DMS79 treated with DMSO at 0.1 percent for 48 hours (cell line): Measurements from ENCODE around the gene ACBD6.

Source experiments
- DNase-seq: peaks from one replicate; lab custom pipeline; 2025; lab: John Stamatoyannopoulos, UW

ACBD6 gene

DNA sequence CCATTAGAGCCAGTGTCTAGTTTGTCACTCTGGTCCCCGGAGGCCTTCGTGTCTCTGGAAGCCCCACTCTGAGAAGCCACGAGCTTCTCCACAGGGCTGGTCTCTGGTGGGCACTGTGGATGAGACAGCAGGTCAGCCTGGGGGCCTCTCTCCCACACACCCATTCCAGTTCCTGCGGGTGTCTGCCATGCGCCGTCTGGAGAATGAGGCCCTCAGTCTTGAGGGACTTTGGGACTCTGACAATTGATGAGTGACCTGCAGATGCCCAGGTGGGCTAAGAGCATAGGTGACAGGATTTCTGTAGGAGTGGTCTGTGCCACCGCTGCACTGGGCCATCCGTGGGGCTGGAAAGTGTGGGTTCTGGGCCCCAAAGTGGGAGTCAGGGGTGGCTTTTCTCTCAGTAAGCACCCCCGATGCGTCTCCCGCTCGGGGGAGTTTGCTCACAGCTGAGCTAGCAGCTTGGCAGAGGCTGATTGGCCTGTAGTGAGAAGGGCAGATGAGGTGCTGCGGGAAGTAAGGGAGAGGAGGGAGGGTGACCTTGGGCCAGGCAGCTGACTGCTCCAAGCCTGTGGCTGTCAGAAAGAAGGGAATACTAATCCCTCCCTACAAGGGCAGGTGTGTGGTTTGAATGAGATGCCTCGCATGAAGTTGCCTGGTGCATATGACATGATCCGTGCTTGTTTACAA lies 245.9 kb downstream of the ACBD6 start:
- no peak for DNase-seq

- no peak for DNase-seq
These were observed 246.6 kb downstream of the ACBD6 start for GRCh38 chr1:180255536-180256340.

GRCh38 chr1:180254854-180255253 lies 247.5 kb downstream of the ACBD6 start:
- DNase-seq = no peak

GRCh38 chr1:180254496-180254819 lies 247.9 kb downstream of the ACBD6 start:
- no peak for DNase-seq

- no peak for DNase-seq
These were observed 248.5 kb downstream of the ACBD6 start for GRCh38 chr1:180253585-180254495.

DNA sequence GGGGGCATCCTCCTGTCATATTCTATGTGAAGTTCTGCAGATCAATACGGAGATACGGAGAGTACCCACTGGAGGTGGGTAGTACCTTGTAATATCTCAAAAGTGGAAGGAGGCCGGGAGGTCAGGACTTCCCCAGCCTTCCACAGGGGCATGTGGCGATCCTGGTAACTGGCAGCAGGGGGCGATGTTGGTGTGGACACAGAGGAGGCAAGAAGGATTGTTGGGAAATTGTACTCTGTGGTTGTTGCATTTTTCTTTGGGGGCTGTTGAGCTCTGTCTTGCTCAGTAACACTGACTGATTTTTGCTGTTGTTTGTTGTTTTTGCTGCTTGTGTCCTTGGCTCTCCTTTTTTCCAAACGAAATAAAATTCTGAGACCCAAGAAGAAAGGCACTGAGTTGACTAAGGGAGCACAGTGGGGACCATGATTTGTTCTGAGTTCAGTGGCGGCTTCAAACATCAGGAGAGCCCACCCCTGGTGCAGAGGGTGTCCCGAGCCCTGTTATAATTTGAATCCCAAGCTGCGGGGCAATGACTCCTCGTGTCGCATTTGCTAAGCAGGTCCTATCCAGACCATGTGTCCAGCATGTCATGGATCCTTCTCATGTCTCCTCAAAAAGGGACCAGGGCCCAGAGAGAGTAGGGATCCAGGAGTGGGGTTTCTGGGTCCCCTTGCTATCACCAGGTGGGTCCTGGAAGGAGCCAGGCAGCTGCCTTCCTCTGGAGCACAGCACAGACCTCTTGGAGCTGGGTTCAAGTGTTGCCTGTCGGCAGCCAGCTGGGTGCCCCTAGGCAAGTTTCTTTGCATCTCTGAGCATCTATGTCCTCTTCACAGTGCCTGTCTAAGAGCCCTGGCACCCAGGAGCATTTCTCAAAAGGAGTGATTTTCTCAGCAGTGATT lies 249.5 kb downstream of the ACBD6 start:
- DNase-seq = peak; percentile 7

GRCh38 chr1:180251526-180252305 lies 250.7 kb downstream of the ACBD6 start:
- DNase-seq = no peak

- no peak for DNase-seq
These were observed 251.4 kb downstream of the ACBD6 start for GRCh38 chr1:180250883-180251509.

GRCh38 chr1:180250499-180250770 lies 251.9 kb downstream of the ACBD6 start:
- DNase-seq = no peak

- DNase-seq = no peak
These were observed 252.5 kb downstream of the ACBD6 start for GRCh38 chr1:180249725-180250498.

GRCh38 chr1:180248731-180249681 lies 253.4 kb downstream of the ACBD6 start:
- no peak for DNase-seq

DNA sequence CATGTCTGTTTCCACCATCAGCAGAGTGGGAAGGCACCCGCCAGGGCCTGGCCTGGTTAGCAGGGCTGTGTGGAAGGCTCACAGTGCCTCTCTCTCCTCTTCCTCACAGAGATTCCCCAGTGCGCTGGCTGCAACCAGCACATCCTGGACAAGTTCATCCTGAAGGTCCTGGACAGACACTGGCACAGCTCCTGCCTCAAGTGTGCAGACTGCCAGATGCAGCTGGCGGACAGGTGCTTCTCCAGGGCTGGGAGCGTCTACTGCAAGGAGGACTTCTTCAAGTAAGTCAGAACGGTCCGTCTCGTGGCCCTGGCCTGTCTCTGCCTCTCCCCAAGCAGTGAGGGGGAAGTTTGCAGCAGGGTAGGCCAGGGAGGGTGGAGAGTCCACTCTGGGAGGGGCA lies 254.2 kb downstream of the ACBD6 start:
- no peak for DNase-seq

DNA sequence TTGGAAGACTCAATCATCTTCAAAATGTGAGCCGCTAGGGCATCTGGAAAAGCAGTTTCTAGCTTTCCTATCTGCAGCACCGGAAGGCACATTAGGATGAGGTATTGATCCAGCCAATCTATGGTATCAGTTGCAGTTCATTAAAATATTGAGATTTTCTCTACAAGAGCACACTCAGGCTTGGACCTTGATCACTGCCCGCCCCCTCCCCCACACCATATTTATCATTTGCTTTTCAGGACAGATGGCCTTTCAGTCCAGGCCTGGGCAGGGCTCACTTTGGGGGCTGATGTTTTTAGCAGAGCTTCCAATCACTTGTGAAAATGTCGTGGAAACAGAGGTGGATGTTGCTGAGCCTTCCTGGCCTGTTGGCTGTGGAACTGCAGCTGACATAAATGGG lies 254.8 kb downstream of the ACBD6 start:
- no peak for DNase-seq

DNA sequence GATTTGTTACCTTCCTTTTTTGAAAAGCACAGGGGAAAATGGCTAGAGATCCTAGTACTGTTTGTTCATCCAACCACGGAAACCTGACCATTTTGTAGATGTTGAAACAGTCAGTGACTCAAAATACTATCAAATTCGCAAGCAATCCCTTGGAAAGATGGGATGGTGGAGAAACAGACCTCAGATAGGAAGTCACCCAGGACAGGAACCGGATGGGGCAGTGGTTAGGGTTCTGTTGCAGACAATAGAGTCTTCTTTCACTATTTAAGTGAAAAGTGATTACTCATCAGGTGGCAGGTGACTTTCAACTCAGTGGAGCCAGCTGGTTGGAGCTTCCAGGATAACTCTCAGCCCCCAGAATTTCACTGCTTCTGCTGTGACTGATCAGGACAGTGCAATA lies 255.3 kb downstream of the ACBD6 start:
- DNase-seq = no peak

DNA sequence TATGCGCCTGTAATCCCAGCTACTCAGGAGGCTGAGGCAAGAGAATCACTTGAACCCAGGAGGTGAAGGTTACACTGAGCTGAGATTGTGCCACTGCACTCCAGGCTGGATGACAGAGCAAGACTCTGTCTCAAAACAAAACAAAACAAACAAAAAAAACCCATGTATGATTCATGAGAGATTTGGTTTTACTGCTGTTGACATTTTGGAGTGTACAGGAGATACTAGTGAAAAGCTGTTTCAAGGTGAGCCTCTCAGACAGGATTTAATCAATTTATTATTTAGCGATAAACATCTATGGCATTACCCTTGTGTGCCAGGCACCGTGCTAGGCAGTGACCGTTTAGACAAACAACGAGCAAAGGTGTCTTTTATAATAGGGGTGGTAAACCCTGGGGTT lies 255.8 kb downstream of the ACBD6 start:
- no peak for DNase-seq

DNA sequence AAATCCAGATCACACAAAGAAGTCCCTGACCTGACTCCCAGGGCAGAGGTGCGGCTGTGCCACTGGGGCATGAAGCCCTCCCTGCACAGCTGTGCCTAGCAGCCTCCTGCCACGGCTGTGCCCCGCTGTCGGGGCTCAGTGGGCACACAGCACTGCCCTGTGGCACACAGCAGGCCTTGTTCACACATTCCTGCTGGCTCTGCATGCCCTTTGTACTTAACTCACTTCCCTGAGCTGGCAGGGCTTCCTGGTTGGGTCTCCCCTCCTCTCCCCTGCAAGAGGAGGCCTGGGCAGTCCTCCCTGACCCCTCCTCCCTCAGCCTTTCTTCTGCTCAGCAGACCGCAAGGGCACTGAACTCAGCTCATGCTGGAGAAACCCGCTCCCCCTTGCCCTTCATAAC lies 257.5 kb downstream of the ACBD6 start:
- DNase-seq = no peak

- DNase-seq = no peak
These were observed 258.7 kb downstream of the ACBD6 start for GRCh38 chr1:180243517-180244221.
